ENCODE measurements around the gene LGALS12. TPM values are rescaled to one million over a fixed set of nuclear protein-coding genes. Genes with fewer than 3 reads are reported as not detected.
"Not testable (repeated sequence)": the region's sequence is repeated elsewhere in the genome, so short reads cannot be mapped to it uniquely, and the experiment has no call there.

Gene LGALS12
- total RNA-seq, 4 donors from 2014 or later: 0.76 to 6.3 (median 2.3) TPM; not detected in 1

- WGBS: 84% methylated on average over 4 of the region's 4 CpGs
- H3K4me3 ChIP-seq: no peak overlapping the region
- no peaks in the 10 kb centered on the region for H3K9me3 ChIP-seq
- no peak for DNase-seq (ENCODE audit: low spot score in 2 of 2)
- TF ChIP-seq POLR2AphosphoS5 (IDR thresholded peaks at IDR 0.05) (no peak), EP300 (IDR thresholded peaks at IDR 0.05) (no peak), CTCF (IDR thresholded peaks at IDR 0.05) (no peak), POLR2A (IDR thresholded peaks at IDR 0.05) (no peak)
- H3K36me3 ChIP-seq: no peaks in the 10 kb centered on the region
- no peak overlapping the region for H3K27ac ChIP-seq
- H3K27me3 ChIP-seq: no peaks in the 10 kb centered on the region
- no peaks in the 10 kb centered on the region for H3K4me1 ChIP-seq
Measured at GRCh38 chr11:63549411-63549810, 43.5 kb downstream of the LGALS12 start.

GRCh38 chr11:63550156-63550700, 44.3 kb downstream of the LGALS12 start:
- 98% methylated on average over 14 of the region's 31 CpGs for WGBS
- not testable (repeated sequence) for DNase-seq (ENCODE audit: low spot score in 2 of 2); H3K27me3 ChIP-seq; H3K4me1 ChIP-seq; H3K9me3 ChIP-seq; H3K36me3 ChIP-seq; H3K27ac ChIP-seq; H3K4me3 ChIP-seq

GRCh38 chr11:63551091-63551888, 45.4 kb downstream of the LGALS12 start:
- H3K4me3 ChIP-seq: no peak overlapping the region
- TF ChIP-seq CTCF (IDR thresholded peaks at IDR 0.05) (no peak), POLR2AphosphoS5 (IDR thresholded peaks at IDR 0.05) (no peak), EP300 (IDR thresholded peaks at IDR 0.05) (no peak), POLR2A (IDR thresholded peaks at IDR 0.05) (no peak)
- no peaks in the 10 kb centered on the region for H3K4me1 ChIP-seq
- H3K36me3 ChIP-seq: no peaks in the 10 kb centered on the region
- no peaks in the 10 kb centered on the region for H3K27me3 ChIP-seq
- DNase-seq (ENCODE audit: low spot score in 2 of 2): no peak
- H3K9me3 ChIP-seq: no peaks in the 10 kb centered on the region
- 92% methylated on average over 26 of the region's 27 CpGs for WGBS
- H3K27ac ChIP-seq: no peak overlapping the region

GRCh38 chr11:63551889-63552266, 46.0 kb downstream of the LGALS12 start:
- WGBS: 89% methylated on average over 6 of the region's 6 CpGs
- H3K36me3 ChIP-seq: no peaks in the 10 kb centered on the region
- H3K27ac ChIP-seq: no peak overlapping the region
- no peak for DNase-seq (ENCODE audit: low spot score in 2 of 2)
- no peaks in the 10 kb centered on the region for H3K9me3 ChIP-seq
- TF ChIP-seq POLR2AphosphoS5 (IDR thresholded peaks at IDR 0.05) (no peak), EP300 (IDR thresholded peaks at IDR 0.05) (no peak), CTCF (IDR thresholded peaks at IDR 0.05) (no peak), POLR2A (IDR thresholded peaks at IDR 0.05) (no peak)
- no peaks in the 10 kb centered on the region for H3K27me3 ChIP-seq
- no peak overlapping the region for H3K4me3 ChIP-seq
- no peaks in the 10 kb centered on the region for H3K4me1 ChIP-seq

GRCh38 chr11:63552921-63553320, 47.0 kb downstream of the LGALS12 start:
- no peak for DNase-seq (ENCODE audit: low spot score in 2 of 2)
- H3K4me3 ChIP-seq: no peak overlapping the region
- no peaks in the 10 kb centered on the region for H3K9me3 ChIP-seq
- no peaks in the 10 kb centered on the region for H3K36me3 ChIP-seq
- H3K27ac ChIP-seq: no peak overlapping the region
- WGBS: 84% methylated on average over 7 of the region's 7 CpGs
- TF ChIP-seq POLR2A (IDR thresholded peaks at IDR 0.05) (no peak), EP300 (IDR thresholded peaks at IDR 0.05) (no peak), POLR2AphosphoS5 (IDR thresholded peaks at IDR 0.05) (no peak), CTCF (IDR thresholded peaks at IDR 0.05) (no peak)
- H3K4me1 ChIP-seq: no peaks in the 10 kb centered on the region
- no peaks in the 10 kb centered on the region for H3K27me3 ChIP-seq

All from suprapubic skin (tissue), 4 donors.